Neutrophil (primary cell): ENCODE measurements around the gene ANKHD1.
"Not testable (repeated sequence)": the region's sequence is repeated elsewhere in the genome, so short reads cannot be mapped to it uniquely, and the experiment has no call there.

ENCODE experiments used
- H3K27ac ChIP-seq: fragments of 200-600 bp; sonication (generic); 2 replicates; pipeline ENCODE4 v1.5.1; 2016; ENCODE audit warnings: mild to moderate bottlenecking, moderate library complexity
- H3K27me3 ChIP-seq: fragments of 200-600 bp; sonication (generic); 2 replicates; pipeline ENCODE4 v1.6.0; 2016; ENCODE audit warnings: mild to moderate bottlenecking
- H3K36me3 ChIP-seq: fragments of 200-600 bp; sonication (generic); 2 replicates; pipeline ENCODE4 v1.5.1; 2017
- H3K4me1 ChIP-seq, 2 experiments: fragments of 200-600 bp in 1 of 2; sonication (generic) in 1 of 2; 1 replicate in 1 of 2; 2 replicates in 1 of 2; pipeline versions ENCODE4 v1.5.1 to v1.6.1; 2013 to 2016; ENCODE audit warnings: low read depth in 1 of 2, low read length in 1 of 2, mild to moderate bottlenecking in 1 of 2, moderate library complexity in 1 of 2; ENCODE audit not compliant: control insufficient read depth in 1 of 2, insufficient read depth in 1 of 2
- H3K4me3 ChIP-seq, 2 experiments: fragments of 200-600 bp in 1 of 2; sonication (generic) in 1 of 2; 1 replicate in 1 of 2; 2 replicates in 1 of 2; pipeline ENCODE4 v1.5.1; 2013 to 2016; ENCODE audit warnings: low read depth in 1 of 2, low read length in 1 of 2, mild to moderate bottlenecking in 1 of 2, moderate library complexity in 1 of 2
- H3K9me3 ChIP-seq: fragments of 200-600 bp; sonication (generic); 2 replicates; pipeline ENCODE4 v1.5.1; 2016
- TF ChIP-seq, protein P1 (sequence below): fragments of 200-600 bp; sonication (generic); IDR thresholded peaks from 2 replicates; pipeline ENCODE4 v1.5.1; 2016; ENCODE audit warnings: antibody characterized with exemption

The ANKHD1 gene

DNA sequence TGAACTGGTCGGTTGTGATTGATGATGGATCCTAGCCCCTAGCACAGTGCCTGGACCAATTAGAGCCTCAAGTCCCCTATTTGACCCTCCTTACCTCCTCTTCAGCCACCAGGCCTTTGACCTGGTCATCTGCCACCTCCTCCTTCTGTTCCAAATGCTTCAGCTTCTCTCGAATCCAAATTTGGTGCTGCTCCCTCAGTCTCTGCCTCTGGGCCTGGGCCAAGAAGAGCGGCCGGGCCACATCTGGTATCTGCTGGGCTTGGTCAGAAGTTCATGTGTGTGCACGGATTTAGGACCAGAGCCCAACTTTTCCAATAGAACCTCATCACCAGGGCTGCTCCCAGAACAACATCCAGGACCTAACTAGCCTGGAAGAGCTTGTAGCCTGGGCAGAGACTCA is 169.5 kb downstream of the ANKHD1 start:
- H3K27ac ChIP-seq, result peak overlapping the region; percentile 94
- H3K36me3 ChIP-seq, result peaks cover 5% of the 10 kb centered on the region
- peaks cover 24 to 36% of the 10 kb centered on the region in 2 experiments for H3K4me1 ChIP-seq
- no peaks in the 10 kb centered on the region for H3K27me3 ChIP-seq
- TF ChIP-seq, protein P1, sequence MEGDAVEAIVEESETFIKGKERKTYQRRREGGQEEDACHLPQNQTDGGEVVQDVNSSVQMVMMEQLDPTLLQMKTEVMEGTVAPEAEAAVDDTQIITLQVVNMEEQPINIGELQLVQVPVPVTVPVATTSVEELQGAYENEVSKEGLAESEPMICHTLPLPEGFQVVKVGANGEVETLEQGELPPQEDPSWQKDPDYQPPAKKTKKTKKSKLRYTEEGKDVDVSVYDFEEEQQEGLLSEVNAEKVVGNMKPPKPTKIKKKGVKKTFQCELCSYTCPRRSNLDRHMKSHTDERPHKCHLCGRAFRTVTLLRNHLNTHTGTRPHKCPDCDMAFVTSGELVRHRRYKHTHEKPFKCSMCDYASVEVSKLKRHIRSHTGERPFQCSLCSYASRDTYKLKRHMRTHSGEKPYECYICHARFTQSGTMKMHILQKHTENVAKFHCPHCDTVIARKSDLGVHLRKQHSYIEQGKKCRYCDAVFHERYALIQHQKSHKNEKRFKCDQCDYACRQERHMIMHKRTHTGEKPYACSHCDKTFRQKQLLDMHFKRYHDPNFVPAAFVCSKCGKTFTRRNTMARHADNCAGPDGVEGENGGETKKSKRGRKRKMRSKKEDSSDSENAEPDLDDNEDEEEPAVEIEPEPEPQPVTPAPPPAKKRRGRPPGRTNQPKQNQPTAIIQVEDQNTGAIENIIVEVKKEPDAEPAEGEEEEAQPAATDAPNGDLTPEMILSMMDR, result no peak
- H3K9me3 ChIP-seq, result no peaks in the 10 kb centered on the region
- no peak overlapping the region for H3K4me3 ChIP-seq

DNA sequence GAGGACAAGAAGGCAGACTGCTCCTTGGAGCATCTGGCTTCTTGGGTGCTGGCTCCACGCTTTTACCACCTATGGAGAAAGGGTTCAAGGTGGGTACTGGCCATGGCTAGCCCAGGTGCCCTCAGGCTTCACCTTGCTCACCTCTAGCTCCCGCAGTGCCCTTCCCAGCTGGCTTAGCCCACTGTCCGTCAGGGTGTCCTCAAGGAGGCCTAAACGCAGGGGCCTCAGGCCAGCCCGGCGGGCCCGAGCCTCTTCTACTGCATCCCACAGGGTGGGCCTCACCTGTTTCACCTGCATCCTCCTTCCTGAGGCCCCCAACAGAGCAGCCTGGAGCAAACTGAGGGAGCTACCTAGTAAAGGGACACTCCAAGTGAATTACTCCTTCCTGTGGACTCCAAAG is 172.1 kb downstream of the ANKHD1 start:
- Histone ChIP-seq H3K36me3 (no peaks in the 10 kb centered on the region), H3K4me1 (peaks cover 33 to 40% of the 10 kb centered on the region in 2 experiments), H3K27ac (peak overlapping the region; percentile 18), H3K9me3 (no peaks in the 10 kb centered on the region), H3K4me3 (no peak overlapping the region), H3K27me3 (no peaks in the 10 kb centered on the region)
- TF ChIP-seq, protein P1, result no peak

GRCh38 chr5:140574165-140574564 is 172.5 kb downstream of the ANKHD1 start:
- H3K36me3 ChIP-seq, result no peaks in the 10 kb centered on the region
- TF ChIP-seq, protein P1, result no peak
- no peaks in the 10 kb centered on the region for H3K9me3 ChIP-seq
- H3K4me3 ChIP-seq, result no peak overlapping the region
- no peaks in the 10 kb centered on the region for H3K27me3 ChIP-seq
- H3K4me1 ChIP-seq, result peaks cover 28 to 35% of the 10 kb centered on the region in 2 experiments
- peak overlapping the region; percentile 18 for H3K27ac ChIP-seq

GRCh38 chr5:140575309-140575708 is 173.7 kb downstream of the ANKHD1 start:
- Histone ChIP-seq H3K4me1 (peaks cover 21 to 27% of the 10 kb centered on the region in 2 experiments), H3K36me3 (no peaks in the 10 kb centered on the region), H3K27me3 (no peaks in the 10 kb centered on the region), H3K4me3 (no peak overlapping the region), H3K27ac (peak overlapping the region; percentile 48), H3K9me3 (no peaks in the 10 kb centered on the region)
- TF ChIP-seq, protein P1, result peak; percentile 74

- Histone ChIP-seq H3K27ac (peak overlapping the region; percentile 78), H3K9me3 (no peaks in the 10 kb centered on the region), H3K4me3 (no peak overlapping the region), H3K27me3 (no peaks in the 10 kb centered on the region), H3K4me1 (peaks cover 25 to 26% of the 10 kb centered on the region in 2 experiments), H3K36me3 (no peaks in the 10 kb centered on the region)
- TF ChIP-seq, protein P1, result no peak
Observed at GRCh38 chr5:140576776-140577201, 175.2 kb downstream of the ANKHD1 start.

- H3K27ac ChIP-seq, H3K27me3 ChIP-seq, H3K36me3 ChIP-seq, H3K9me3 ChIP-seq, H3K4me3 ChIP-seq: not testable (repeated sequence)
- peaks cover 25 to 26% of the 10 kb centered on the region in 2 experiments for H3K4me1 ChIP-seq
Observed at GRCh38 chr5:140579188-140579747, 177.6 kb downstream of the ANKHD1 start.
